Measurements from ENCODE around the gene WAS. TPM values are rescaled to one million over a fixed set of nuclear protein-coding genes. Genes with fewer than 3 reads are reported as not detected.

The WAS gene
- total and polyA plus RNA-seq, 4 donors = 1.0 to 5.6 (median 4.1) TPM

DNA sequence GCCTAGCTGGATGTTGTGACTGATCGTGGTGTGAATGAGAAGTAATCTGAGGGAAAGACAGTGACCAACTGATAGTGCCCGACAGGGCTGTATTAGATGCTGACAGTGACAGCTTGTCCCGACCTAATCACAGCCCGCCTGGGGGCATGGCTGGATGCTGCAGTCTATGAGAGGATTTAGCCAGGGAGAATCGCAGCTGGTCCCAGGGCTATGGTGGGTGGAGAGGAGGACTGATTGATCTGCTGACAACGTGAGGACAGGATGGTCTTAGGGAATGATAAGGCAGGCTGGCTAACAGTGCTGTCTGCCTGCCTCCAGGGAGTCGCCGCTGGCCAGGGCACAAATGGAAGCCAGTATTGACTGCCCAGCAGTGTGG is 12.3 kb downstream of the WAS start:
- no peaks in the 10 kb centered on the region for H3K27me3 ChIP-seq (ENCODE audit: control insufficient read depth in 4 of 4, insufficient read depth in 4 of 4, low read length in 3 of 4)
- H3K27ac ChIP-seq (ENCODE audit: low read depth in 1 of 2, low read length in 2 of 2) = peak overlapping the region; percentile 89 to 91
- H3K36me3 ChIP-seq (ENCODE audit: control insufficient read depth in 4 of 4, insufficient read depth in 3 of 4, low read depth in 1 of 4, low read length in 3 of 4) = peaks cover 0 to 7% (median 0%) of the 10 kb centered on the region in 4 donors
- no peak for DNase-seq (ENCODE audit: low spot score)
- peaks cover 3 to 14% (median 11%) of the 10 kb centered on the region in 4 donors for H3K4me1 ChIP-seq (ENCODE audit: control insufficient read depth in 4 of 4, insufficient read depth in 4 of 4, low read length in 3 of 4)
- 1% methylated on average over 8 of the region's 8 CpGs for WGBS
- H3K9ac ChIP-seq (ENCODE audit: low read depth in 1 of 2, low read length in 2 of 2) = peak overlapping the region; percentile 47 to 88
- TF ChIP-seq RAD21 (IDR thresholded peaks at IDR 0.05) = no peak
- no peak for TF ChIP-seq RXRA (IDR thresholded peaks at IDR 0.05)
- no peak for TF ChIP-seq JUND (IDR thresholded peaks at IDR 0.05)
- no peak for TF ChIP-seq TAF1 (conservative IDR thresholded peaks at IDR 0.05)
- no peak for TF ChIP-seq SP1 (IDR thresholded peaks at IDR 0.05)
- TF ChIP-seq REST (IDR thresholded peaks at IDR 0.05) = no peak
- H3K4me3 ChIP-seq (ENCODE audit: low read depth in 1 of 3, low read length in 3 of 3) = peak overlapping the region; percentile 27 to 87 (median 63)
- H3K9me3 ChIP-seq (ENCODE audit: control insufficient read depth in 4 of 4, low read length in 3 of 4) = no peaks in the 10 kb centered on the region

- Histone ChIP-seq H3K4me3 (ENCODE audit: low read depth in 1 of 3, low read length in 3 of 3) (peak within 1 kb of the TSS; percentile 27 to 87 (median 68)), H3K27me3 (ENCODE audit: control insufficient read depth in 4 of 4, insufficient read depth in 4 of 4, low read length in 3 of 4) (no peaks in the 10 kb centered on the region), H3K4me1 (ENCODE audit: control insufficient read depth in 4 of 4, insufficient read depth in 4 of 4, low read length in 3 of 4) (peaks cover 3 to 14% (median 11%) of the 10 kb centered on the region in 4 donors), H3K27ac (ENCODE audit: low read depth in 1 of 2, low read length in 2 of 2) (peak within 1 kb of the TSS; percentile 89 to 91), H3K36me3 (ENCODE audit: control insufficient read depth in 4 of 4, insufficient read depth in 3 of 4, low read depth in 1 of 4, low read length in 3 of 4) (peaks cover 0 to 12% (median under 1%) of the 10 kb centered on the region in 4 donors), H3K9me3 (ENCODE audit: control insufficient read depth in 4 of 4, low read length in 3 of 4) (no peaks in the 10 kb centered on the region), H3K9ac (ENCODE audit: low read depth in 1 of 2, low read length in 2 of 2) (peak within 1 kb of the TSS; percentile 47 to 88)
- DNase-seq (ENCODE audit: low spot score) = peak; percentile 83
- under 1% methylated on average over 66 of the region's 66 CpGs for WGBS
- TF ChIP-seq JUND (IDR thresholded peaks at IDR 0.05) = no peak
- no peak for TF ChIP-seq RXRA (IDR thresholded peaks at IDR 0.05)
- TF ChIP-seq FOXA2 (IDR thresholded peaks at IDR 0.05) = no peak
- no peak for TF ChIP-seq GABPA (IDR thresholded peaks at IDR 0.05 in 1 of 2, conservative IDR thresholded peaks at IDR 0.05 in 1 of 2)
- no peak for TF ChIP-seq ATF3 (IDR thresholded peaks at IDR 0.05)
- no peak for TF ChIP-seq YY1 (IDR thresholded peaks at IDR 0.05)
- peak; percentile 98 for TF ChIP-seq ZBTB33 (IDR thresholded peaks at IDR 0.05)
- TF ChIP-seq SP1 (IDR thresholded peaks at IDR 0.05) = peak; percentile 43
- no peak for TF ChIP-seq MAX (IDR thresholded peaks at IDR 0.05)
- no peak for TF ChIP-seq CTCF (IDR thresholded peaks at IDR 0.05; ENCODE audit: low read depth, low read length, missing input control)
- no peak for TF ChIP-seq EGR1 (IDR thresholded peaks at IDR 0.05; ENCODE audit: low read depth in 2 of 2)
- peak in 1 of 2 donors; percentile 45 for TF ChIP-seq RAD21 (IDR thresholded peaks at IDR 0.05)
- peak; percentile 78 for TF ChIP-seq TAF1 (conservative IDR thresholded peaks at IDR 0.05)
- no peak for TF ChIP-seq HNF4G (IDR thresholded peaks at IDR 0.05)
- no peak for TF ChIP-seq FOXA1 (IDR thresholded peaks at IDR 0.05)
- TF ChIP-seq REST (IDR thresholded peaks at IDR 0.05) = peak; percentile 78
- no peak for TF ChIP-seq HNF4A (conservative IDR thresholded peaks at IDR 0.05)
- no peak for TF ChIP-seq NR2F2 (IDR thresholded peaks at IDR 0.05)
Measured at GRCh38 chrX:48696301-48696908, 12.8 kb downstream of the WAS start, which contains the start of gene SUV39H1. SUV39H1 (plus strand) TSS chrX:48696734; CDS start chrX:48696785, 51 bp downstream.

Measured in liver (tissue), 9 donors.